HG02798 (cell line): Measurements from ENCODE around the gene SPOCK1.
"Not testable (repeated sequence)": the region's sequence is repeated elsewhere in the genome, so short reads cannot be mapped to it uniquely, and the experiment has no call there.

Experiments used
- ATAC-seq: cut with Tn5 transposase; IDR thresholded peaks from one replicate; pipeline ENCODE4 v1.9.1; 2021; ENCODE audit warnings: mild to moderate bottlenecking; ENCODE audit not compliant: unreplicated experiment, poor library complexity

Gene SPOCK1

GRCh38 chr5:137022043-137022442 lies 477.1 kb downstream of the SPOCK1 start:
- no peak for ATAC-seq

- no peak for ATAC-seq
These were observed 479.9 kb downstream of the SPOCK1 start for GRCh38 chr5:137019229-137019628.

GRCh38 chr5:137016783-137017324 lies 482.3 kb downstream of the SPOCK1 start:
- no peak for ATAC-seq

- ATAC-seq = peak; percentile 55
These were observed 483.5 kb downstream of the SPOCK1 start for GRCh38 chr5:137015540-137016116.

- ATAC-seq = no peak
These were observed 484.4 kb downstream of the SPOCK1 start for GRCh38 chr5:137014731-137015130.

- ATAC-seq = no peak
These were observed 488.9 kb downstream of the SPOCK1 start for GRCh38 chr5:137010226-137010625.

GRCh38 chr5:137004279-137004678 lies 494.8 kb downstream of the SPOCK1 start:
- ATAC-seq = no peak

- ATAC-seq = no peak
These were observed 498.0 kb downstream of the SPOCK1 start for GRCh38 chr5:137001026-137001569.

- ATAC-seq = no peak
These were observed 499.3 kb downstream of the SPOCK1 start for GRCh38 chr5:136999787-137000186.

GRCh38 chr5:136998854-136999357 lies 500.2 kb downstream of the SPOCK1 start:
- no peak for ATAC-seq

- ATAC-seq = no peak
These were observed 505.0 kb downstream of the SPOCK1 start for GRCh38 chr5:136994154-136994553.

- no peak for ATAC-seq
These were observed 506.2 kb downstream of the SPOCK1 start for GRCh38 chr5:136992796-136993489.

GRCh38 chr5:136985785-136986475 lies 513.2 kb downstream of the SPOCK1 start:
- no peak for ATAC-seq

- ATAC-seq = no peak
These were observed 514.2 kb downstream of the SPOCK1 start for GRCh38 chr5:136984772-136985446.

GRCh38 chr5:136981936-136982335 lies 517.2 kb downstream of the SPOCK1 start:
- no peak for ATAC-seq

GRCh38 chr5:136979131-136979530 lies 520.0 kb downstream of the SPOCK1 start:
- no peak for ATAC-seq

- no peak for ATAC-seq
These were observed 535.6 kb downstream of the SPOCK1 start for GRCh38 chr5:136963504-136963903.

- ATAC-seq = no peak
These were observed 541.7 kb downstream of the SPOCK1 start for GRCh38 chr5:136957428-136957827.

- ATAC-seq = not testable (repeated sequence)
These were observed 545.0 kb downstream of the SPOCK1 start for GRCh38 chr5:136954142-136954541.

GRCh38 chr5:136953346-136954069 lies 545.6 kb downstream of the SPOCK1 start:
- not testable (repeated sequence) for ATAC-seq
